Neuronal stem cell (in vitro differentiated cells): ENCODE results near the gene VWDE.

Experiments used
- DNase-seq: peaks from one replicate; pipeline ENCODE4 v3.0.0-alpha.2; 2013; ENCODE audit warnings: low spot score
- H2AFZ ChIP-seq: one replicate; pipeline ENCODE4 v1.6.1; 2013; ENCODE audit warnings: mild to moderate bottlenecking, low read length, inconsistent platforms
- H2AK5ac ChIP-seq: 2 replicates; pipeline ENCODE4 v1.6.1; 2013; ENCODE audit warnings: low read depth, mild to moderate bottlenecking, inconsistent platforms, low read length, moderate library complexity, mixed read lengths
- H2BK120ac ChIP-seq: 2 replicates; pipeline ENCODE4 v1.6.1; 2013; ENCODE audit warnings: low read depth, mild to moderate bottlenecking, inconsistent platforms, low read length, moderate library complexity, mixed read lengths
- H2BK12ac ChIP-seq: one replicate; pipeline ENCODE4 v1.6.1; 2013; ENCODE audit warnings: low read length, inconsistent platforms
- H2BK15ac ChIP-seq: 2 replicates; pipeline ENCODE4 v1.6.1; 2013; ENCODE audit warnings: mild to moderate bottlenecking, low read length, inconsistent platforms, mixed read lengths
- H2BK5ac ChIP-seq: one replicate; pipeline ENCODE4 v1.6.1; 2013; ENCODE audit warnings: inconsistent platforms, mild to moderate bottlenecking, low read length, moderate library complexity
- H3K14ac ChIP-seq: one replicate; pipeline ENCODE4 v1.6.1; 2013; ENCODE audit warnings: low read length, inconsistent platforms
- H3K18ac ChIP-seq: 2 replicates; pipeline ENCODE4 v1.6.1; 2013; ENCODE audit warnings: low read length, inconsistent platforms
- H3K23ac ChIP-seq: 2 replicates; pipeline ENCODE4 v1.6.1; 2013; ENCODE audit warnings: low read depth, mild to moderate bottlenecking, mixed read lengths, low read length, inconsistent platforms; ENCODE audit not compliant: poor library complexity
- H3K27ac ChIP-seq: replicated peaks from 3 replicates; pipeline ENCODE4 v1.5.1; 2013; ENCODE audit warnings: low read length, inconsistent platforms
- H3K27me3 ChIP-seq, 3 experiments: 2 replicates each; pipeline ENCODE4 v1.6.1; 2013; ENCODE audit warnings: low read length in 3 of 3, mild to moderate bottlenecking in 2 of 3, inconsistent platforms in 1 of 3, low read depth in 1 of 3, mixed read lengths in 1 of 3, moderate library complexity in 1 of 3; ENCODE audit not compliant: control insufficient read depth in 3 of 3, insufficient read depth in 3 of 3
- H3K36me3 ChIP-seq, 2 donors: replicated peaks in 1 of 2; 2 replicates each; pipeline ENCODE4 v1.6.1; 2013; ENCODE audit warnings: low read length in 2 of 2; ENCODE audit not compliant: control insufficient read depth in 2 of 2, insufficient read depth in 2 of 2
- H3K4ac ChIP-seq: 2 replicates; pipeline ENCODE4 v1.6.1; 2013; ENCODE audit warnings: inconsistent platforms, mild to moderate bottlenecking, low read length, moderate library complexity
- H3K4me1 ChIP-seq, 2 donors: 1 replicate in 1 of 2; 2 replicates in 1 of 2; pipeline ENCODE4 v1.6.1; 2013; ENCODE audit warnings: low read length in 2 of 2, low read depth in 1 of 2; ENCODE audit not compliant: control insufficient read depth in 2 of 2, insufficient read depth in 1 of 2
- H3K4me2 ChIP-seq: one replicate; pipeline ENCODE4 v1.6.1; 2013; ENCODE audit warnings: mild to moderate bottlenecking, low read length, inconsistent platforms; ENCODE audit not compliant: insufficient read depth, poor library complexity, severe bottlenecking
- H3K4me3 ChIP-seq, 2 donors: 2 replicates each; pipeline ENCODE4 v1.5.1; 2013; ENCODE audit warnings: low read length in 2 of 2, mild to moderate bottlenecking in 2 of 2, inconsistent platforms in 1 of 2, moderate library complexity in 1 of 2
- H3K79me1 ChIP-seq: one replicate; pipeline ENCODE4 v1.6.1; 2013; ENCODE audit warnings: low read depth, mild to moderate bottlenecking, inconsistent platforms, low read length, moderate library complexity
- H3K9ac ChIP-seq: one replicate; pipeline ENCODE4 v1.6.1; 2013; ENCODE audit warnings: mild to moderate bottlenecking, low read depth, low read length, inconsistent platforms; ENCODE audit not compliant: poor library complexity
- H3K9me3 ChIP-seq, 2 donors: replicated peaks in 1 of 2; 2 replicates each; pipeline versions ENCODE3 to v1.6.1; 2013; ENCODE audit warnings: low read length in 2 of 2, mild to moderate bottlenecking in 2 of 2, inconsistent platforms in 1 of 2, low read depth in 1 of 2, mixed read lengths in 1 of 2, moderate library complexity in 1 of 2; ENCODE audit not compliant: control insufficient read depth in 2 of 2, insufficient read depth in 1 of 2
- H4K8ac ChIP-seq: one replicate; pipeline ENCODE4 v1.6.1; 2013; ENCODE audit warnings: low read depth, mild to moderate bottlenecking, inconsistent platforms, low read length, moderate library complexity
- H4K91ac ChIP-seq: one replicate; pipeline ENCODE4 v1.6.1; 2013; ENCODE audit warnings: low read length, low read depth, mild to moderate bottlenecking, inconsistent platforms; ENCODE audit not compliant: poor library complexity
- WGBS, 2 donors: extraction: QIAGEN DNeasy Blood & Tissue Kit; methylation state at CpG; one replicate each; pipeline ENCODE4 v1.1.7; 2013; ENCODE audit warnings: missing lambda C conversion rate in 2 of 2, mixed read lengths in 1 of 2; ENCODE audit not compliant: insufficient read length in 2 of 2, insufficient replicate concordance in 1 of 2; ENCODE audit errors: extremely low coverage in 2 of 2; 5-methylcytosine and 5-hydroxymethylcytosine counted together

Gene VWDE

DNA sequence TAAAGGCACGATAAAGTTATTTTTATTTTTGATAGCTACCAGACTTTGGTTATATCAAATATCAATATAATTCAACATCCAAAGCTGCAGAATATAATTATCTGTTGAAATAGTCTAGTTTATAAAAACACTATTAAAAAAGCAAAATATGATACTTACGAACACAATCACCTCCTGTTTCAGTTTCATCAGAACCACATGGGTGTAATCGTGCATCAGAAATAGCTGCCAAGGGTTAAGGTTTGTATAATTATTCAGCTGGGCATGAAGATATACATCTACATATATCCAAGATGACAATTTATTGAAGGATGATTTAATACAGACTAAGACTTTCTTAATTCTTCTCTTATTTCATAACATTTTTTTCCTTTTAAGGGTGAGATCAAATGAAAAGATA, 20.3 kb downstream of the VWDE start:
- Histone ChIP-seq H4K8ac (no peak overlapping the region), H2BK15ac (no peak overlapping the region), H3K18ac (no peak overlapping the region), H3K27ac (no peak overlapping the region), H2AFZ (no peak overlapping the region), H3K4me2 (no peak overlapping the region), H3K79me1 (no peaks in the 10 kb centered on the region), H3K4me3 (no peak overlapping the region), H3K4ac (no peak overlapping the region), H3K9ac (no peak overlapping the region), H3K23ac (no peak overlapping the region), H3K27me3 (no peaks in the 10 kb centered on the region), H2BK120ac (no peak overlapping the region), H3K9me3 (no peaks in the 10 kb centered on the region), H3K36me3 (no peaks in the 10 kb centered on the region), H3K14ac (no peak overlapping the region), H2BK12ac (no peak overlapping the region), H4K91ac (no peak overlapping the region), H2BK5ac (no peak overlapping the region), H3K4me1 (peaks cover 3 to 8% of the 10 kb centered on the region in 2 donors), H2AK5ac (no peak overlapping the region)
- DNase-seq = no peak
- no CpG with 5 or more reads among the region's 3 CpGs for WGBS, 2 donors

DNA sequence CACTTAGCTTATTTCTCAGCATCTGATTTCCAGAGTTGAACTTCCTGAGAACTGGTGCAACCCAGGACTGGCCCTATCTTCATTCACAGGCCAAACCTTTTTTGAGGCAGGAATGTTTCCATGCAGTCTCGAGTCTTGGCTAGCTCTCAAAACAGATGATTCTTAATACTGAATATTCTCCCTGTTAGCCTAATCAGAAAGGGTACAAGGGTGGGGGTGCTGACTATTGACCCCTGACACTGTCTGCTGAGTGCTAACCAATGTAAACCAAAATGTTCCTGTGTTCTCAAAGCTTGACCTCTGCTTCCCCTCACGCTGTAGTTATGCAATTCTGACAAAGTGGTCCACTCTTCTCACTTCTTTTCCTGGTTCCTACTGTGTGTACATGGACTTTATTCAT, 25.3 kb downstream of the VWDE start:
- no peak overlapping the region for H3K14ac ChIP-seq
- no peak overlapping the region for H4K91ac ChIP-seq
- no peak overlapping the region for H3K4me3 ChIP-seq
- no peaks in the 10 kb centered on the region for H3K9me3 ChIP-seq
- H3K4me1 ChIP-seq = no peaks in the 10 kb centered on the region
- H3K36me3 ChIP-seq = no peaks in the 10 kb centered on the region
- no peak overlapping the region for H4K8ac ChIP-seq
- H3K23ac ChIP-seq = no peak overlapping the region
- WGBS, 2 donors = no CpG with 5 or more reads among the region's 2 CpGs
- H3K4me2 ChIP-seq = no peak overlapping the region
- H3K27ac ChIP-seq = no peak overlapping the region
- H3K79me1 ChIP-seq = no peaks in the 10 kb centered on the region
- H3K9ac ChIP-seq = no peak overlapping the region
- H2BK15ac ChIP-seq = no peak overlapping the region
- no peak overlapping the region for H2BK5ac ChIP-seq
- H3K4ac ChIP-seq = no peak overlapping the region
- no peak overlapping the region for H2BK120ac ChIP-seq
- H2AK5ac ChIP-seq = no peak overlapping the region
- H3K18ac ChIP-seq = no peak overlapping the region
- no peak overlapping the region for H2BK12ac ChIP-seq
- no peak overlapping the region for H2AFZ ChIP-seq
- no peak for DNase-seq
- H3K27me3 ChIP-seq = no peaks in the 10 kb centered on the region

DNA sequence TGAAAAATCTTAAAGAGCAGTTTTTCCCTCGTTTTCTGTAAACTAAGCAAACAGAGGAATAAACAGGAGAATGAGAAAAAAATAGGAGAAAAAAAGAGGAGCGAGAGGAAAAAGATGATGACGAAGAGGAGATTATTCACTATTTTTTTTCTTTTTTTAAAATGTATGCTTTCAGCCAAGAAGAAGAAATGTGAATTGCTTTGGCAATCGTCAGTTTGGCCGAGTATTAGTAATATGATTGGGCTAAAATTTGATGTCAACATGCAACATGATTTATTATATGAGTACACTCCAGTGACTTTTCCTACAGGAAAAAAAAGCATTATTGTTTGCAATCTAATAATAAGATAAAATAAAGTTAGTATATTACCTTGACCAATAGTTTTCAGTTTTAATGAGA, 26.3 kb downstream of the VWDE start:
- Histone ChIP-seq H4K91ac (no peak overlapping the region), H3K79me1 (no peaks in the 10 kb centered on the region), H3K4me1 (no peaks in the 10 kb centered on the region), H3K4me3 (no peak overlapping the region), H3K23ac (no peak overlapping the region), H4K8ac (no peak overlapping the region), H3K4me2 (no peak overlapping the region), H3K14ac (no peak overlapping the region), H2BK120ac (no peak overlapping the region), H2AFZ (no peak overlapping the region), H3K4ac (no peak overlapping the region), H3K18ac (no peak overlapping the region), H3K27ac (no peak overlapping the region), H2BK15ac (no peak overlapping the region), H3K36me3 (no peaks in the 10 kb centered on the region), H3K9me3 (no peaks in the 10 kb centered on the region), H2AK5ac (no peak overlapping the region), H3K9ac (no peak overlapping the region), H2BK5ac (no peak overlapping the region), H3K27me3 (no peaks in the 10 kb centered on the region), H2BK12ac (no peak overlapping the region)
- DNase-seq = no peak
- 100% methylated on average over 1 to 2 of the region's 5 CpGs for WGBS, 2 donors

DNA sequence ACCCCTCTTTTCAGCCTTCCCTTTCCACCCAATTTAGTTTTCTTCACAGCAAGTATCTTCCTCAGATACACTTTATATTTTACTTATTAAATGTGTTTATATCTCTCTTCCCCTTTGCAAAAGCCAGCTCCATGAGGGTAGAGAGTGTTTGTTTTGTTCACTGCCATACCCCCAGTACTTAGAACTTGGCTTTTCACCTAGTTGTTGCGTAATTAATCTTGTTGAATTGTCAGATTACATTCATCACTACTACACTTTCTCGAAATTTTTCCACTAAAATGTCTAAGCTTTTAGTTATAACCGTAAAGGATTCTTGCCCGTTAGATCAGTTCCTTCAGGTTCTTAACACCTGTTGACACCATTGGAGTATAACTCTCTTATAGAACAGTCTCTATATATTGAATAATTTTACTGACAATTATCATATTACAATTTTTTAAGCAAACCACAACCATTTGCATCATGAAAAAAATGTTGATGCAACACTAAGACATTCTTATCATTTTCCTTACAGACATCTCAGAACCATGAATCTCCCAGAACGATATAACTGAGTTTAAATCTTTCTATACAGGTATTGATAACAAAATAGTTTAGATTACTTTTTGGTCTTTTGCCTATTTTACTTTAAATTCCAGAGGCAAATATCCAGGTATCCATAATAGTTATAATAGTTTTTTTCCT, 29.9 kb downstream of the VWDE start:
- no peak overlapping the region for H2BK12ac ChIP-seq
- H3K18ac ChIP-seq = no peak overlapping the region
- no peak overlapping the region for H3K14ac ChIP-seq
- H2BK15ac ChIP-seq = no peak overlapping the region
- H2BK120ac ChIP-seq = no peak overlapping the region
- no peak overlapping the region for H3K4me3 ChIP-seq
- H3K79me1 ChIP-seq = no peaks in the 10 kb centered on the region
- no CpG with 5 or more reads among the region's 5 CpGs for WGBS, 2 donors
- H3K9me3 ChIP-seq = no peaks in the 10 kb centered on the region
- H3K4me2 ChIP-seq = no peak overlapping the region
- H2AFZ ChIP-seq = no peak overlapping the region
- H3K23ac ChIP-seq = no peak overlapping the region
- H2BK5ac ChIP-seq = no peak overlapping the region
- no peak overlapping the region for H4K91ac ChIP-seq
- no peaks in the 10 kb centered on the region for H3K27me3 ChIP-seq
- no peak overlapping the region for H3K9ac ChIP-seq
- H3K4ac ChIP-seq = no peak overlapping the region
- no peaks in the 10 kb centered on the region for H3K4me1 ChIP-seq
- H2AK5ac ChIP-seq = no peak overlapping the region
- H3K27ac ChIP-seq = no peak overlapping the region
- no peak for DNase-seq
- H3K36me3 ChIP-seq = no peaks in the 10 kb centered on the region
- no peak overlapping the region for H4K8ac ChIP-seq
